H1 (cell line): ENCODE measurements around the gene PHTF1. TPM values are rescaled to one million over a fixed set of nuclear protein-coding genes. Genes with fewer than 3 reads are reported as not detected.

Source experiments
- CTCF ChIA-PET: fragments of 300-600 bp; sonication (Branson Sonifier 250); formaldehyde crosslinking; loops from one replicate; lab custom pipeline; 2021; ENCODE audit not compliant: partially characterized antibody; lab: Charles Lee
- POLR2A ChIA-PET: fragments of 300-600 bp; sonication (Branson Sonifier 250); formaldehyde crosslinking; loops from one replicate; lab custom pipeline; 2021; ENCODE audit warnings: inconsistent platforms; ENCODE audit not compliant: partially characterized antibody; lab: Charles Lee
- DNase-seq, 2 experiments: peaks; one replicate each; pipeline versions ENCODE4 v3.0.0 to v3.0.0-alpha.2; 2010 to 2022; ENCODE audit warnings: low spot score in 2 of 2, low read depth in 1 of 2, mixed read lengths in 1 of 2
- FAIRE-seq: peaks from 2 replicates; lab custom pipeline; 2011; peaks lifted over from hg19 to GRCh38; lab: Jason Lieb, UNC
- H2AFZ ChIP-seq: 2 replicates; pipeline ENCODE4 v1.8.1; 2012; ENCODE audit warnings: low read length, inconsistent platforms
- H2AK5ac ChIP-seq: 2 replicates; pipeline ENCODE4 v1.6.1; 2013; ENCODE audit warnings: low read depth, low read length
- H2BK120ac ChIP-seq: replicated peaks from 2 replicates; pipeline ENCODE3; 2013; ENCODE audit warnings: low read depth, low read length, inconsistent platforms
- H2BK12ac ChIP-seq: 2 replicates; pipeline ENCODE4 v1.6.1; 2013; ENCODE audit warnings: low read depth, low read length
- H2BK15ac ChIP-seq: 2 replicates; pipeline ENCODE4 v1.6.1; 2013; ENCODE audit warnings: low read length
- H2BK20ac ChIP-seq: 2 replicates; pipeline ENCODE4 v1.6.1; 2013; ENCODE audit warnings: low read length
- H2BK5ac ChIP-seq: 2 replicates; pipeline ENCODE4 v1.6.1; 2013; ENCODE audit warnings: low read depth, low read length
- H3K14ac ChIP-seq: 2 replicates; pipeline ENCODE4 v1.6.1; 2013; ENCODE audit warnings: inconsistent platforms; ENCODE audit not compliant: insufficient read length
- H3K18ac ChIP-seq: 2 replicates; pipeline ENCODE4 v1.6.1; 2013; ENCODE audit warnings: low read length; ENCODE audit errors: extremely low read depth
- H3K23ac ChIP-seq: 2 replicates; pipeline ENCODE4 v1.6.1; 2013; ENCODE audit warnings: inconsistent platforms; ENCODE audit not compliant: insufficient read length
- H3K23me2 ChIP-seq: 2 replicates; pipeline ENCODE4 v1.6.1; 2013; ENCODE audit warnings: low read depth, low read length
- H3K27ac ChIP-seq: 2 replicates; pipeline ENCODE4 v1.6.1; 2011; ENCODE audit warnings: low read depth, low read length, inconsistent platforms
- H3K27me3 ChIP-seq, 4 experiments: replicated peaks in 1 of 4; 1 replicate in 1 of 4; 2 replicates in 3 of 4; pipeline versions ENCODE4 v1.6.1 to v1.8.1; 2011 to 2013; ENCODE audit warnings: low read length in 3 of 4, mild to moderate bottlenecking in 3 of 4, inconsistent platforms in 2 of 4, mixed read lengths in 2 of 4, moderate library complexity in 1 of 4; ENCODE audit not compliant: control insufficient read depth in 3 of 4, insufficient read depth in 3 of 4; ENCODE audit errors: extremely low read depth in 1 of 4
- H3K36me3 ChIP-seq, 4 experiments: 2 replicates each; pipeline versions ENCODE4 v1.6.1 to v1.8.1; 2011 to 2013; ENCODE audit warnings: mild to moderate bottlenecking in 4 of 4, low read length in 3 of 4, moderate library complexity in 2 of 4, control low read depth in 1 of 4, inconsistent platforms in 1 of 4; ENCODE audit not compliant: insufficient read depth in 4 of 4, control insufficient read depth in 2 of 4
- H3K4ac ChIP-seq: replicated peaks from 2 replicates; pipeline ENCODE3; 2013; ENCODE audit warnings: low read length, low read depth, mixed read lengths, inconsistent platforms; ENCODE audit not compliant: insufficient read length
- H3K4me1 ChIP-seq, 4 experiments: replicated peaks in 1 of 4; 1 replicate in 1 of 4; 2 replicates in 3 of 4; pipeline versions ENCODE4 v1.6.1 to v1.8.1; 2011 to 2013; ENCODE audit warnings: low read length in 3 of 4, inconsistent platforms in 2 of 4, mixed read lengths in 1 of 4; ENCODE audit not compliant: insufficient read depth in 4 of 4, control insufficient read depth in 3 of 4
- H3K4me2 ChIP-seq, 2 experiments: 2 replicates each; pipeline versions ENCODE4 v1.6.1 to v1.8.1; 2011 to 2013; ENCODE audit warnings: low read depth in 2 of 2, low read length in 2 of 2, control low read depth in 1 of 2, inconsistent platforms in 1 of 2, mild to moderate bottlenecking in 1 of 2; ENCODE audit not compliant: insufficient read depth in 1 of 2
- H3K4me3 ChIP-seq, 4 experiments: fragments of 200-600, 300-600 bp in 1 of 4; sonication (generic), shearing (Covaris generic), sonication (Bioruptor Twin) in 1 of 4; 2 replicates each; pipeline versions ENCODE4 v1.5.1 to v1.8.1; 2011 to 2016; ENCODE audit warnings: low read length in 4 of 4, low read depth in 3 of 4, control low read depth in 2 of 4, inconsistent platforms in 2 of 4, mild to moderate bottlenecking in 2 of 4, mixed read lengths in 1 of 4, moderate library complexity in 1 of 4; ENCODE audit not compliant: insufficient read depth in 2 of 4; ENCODE audit errors: extremely low read depth in 1 of 4
- H3K56ac ChIP-seq: replicated peaks from 2 replicates; pipeline ENCODE3; 2013; ENCODE audit warnings: low read depth, mild to moderate bottlenecking, mixed read lengths, low read length, inconsistent platforms; ENCODE audit not compliant: insufficient read length
- H3K79me1 ChIP-seq: 2 replicates; pipeline ENCODE4 v1.6.1; 2013; ENCODE audit warnings: low read depth, low read length, control low read depth
- H3K79me2 ChIP-seq, 2 experiments: 2 replicates each; pipeline versions ENCODE4 v1.6.1 to v1.8.1; 2012 to 2013; ENCODE audit warnings: low read length in 2 of 2, mild to moderate bottlenecking in 2 of 2, inconsistent platforms in 1 of 2; ENCODE audit not compliant: insufficient read depth in 2 of 2, control insufficient read depth in 1 of 2
- H3K9ac ChIP-seq, 4 experiments: replicated peaks in 1 of 4; 1 replicate in 1 of 4; 2 replicates in 3 of 4; pipeline versions ENCODE4 v1.6.1 to v1.8.1; 2011 to 2013; ENCODE audit warnings: low read depth in 3 of 4, low read length in 3 of 4, control low read depth in 2 of 4, mild to moderate bottlenecking in 2 of 4, moderate library complexity in 2 of 4, inconsistent platforms in 1 of 4; ENCODE audit errors: extremely low read depth in 1 of 4
- H3K9me3 ChIP-seq, 2 experiments: 2 replicates each; pipeline versions ENCODE4 v1.6.1 to v1.8.1; 2012 to 2013; ENCODE audit warnings: mild to moderate bottlenecking in 2 of 2, moderate library complexity in 2 of 2, control low read depth in 1 of 2, inconsistent platforms in 1 of 2, low read depth in 1 of 2, low read length in 1 of 2, mixed read lengths in 1 of 2; ENCODE audit not compliant: insufficient read depth in 2 of 2
- H4K20me1 ChIP-seq, 2 experiments: replicated peaks in 1 of 2; 2 replicates each; pipeline versions ENCODE3 to v1.8.1; 2011 to 2013; ENCODE audit warnings: inconsistent platforms in 2 of 2, low read length in 2 of 2, mild to moderate bottlenecking in 1 of 2; ENCODE audit not compliant: insufficient read depth in 2 of 2, control insufficient read depth in 1 of 2
- H4K5ac ChIP-seq: 2 replicates; pipeline ENCODE4 v1.6.1; 2013; ENCODE audit warnings: low read length, low read depth, mixed read lengths, inconsistent platforms; ENCODE audit not compliant: insufficient read length
- H4K8ac ChIP-seq: 2 replicates; pipeline ENCODE4 v1.8.0; 2013; ENCODE audit warnings: mild to moderate bottlenecking, moderate library complexity, low read length, inconsistent platforms; ENCODE audit not compliant: insufficient read depth; ENCODE audit errors: extremely low read depth
- H4K91ac ChIP-seq: replicated peaks from 2 replicates; pipeline ENCODE3; 2013; ENCODE audit warnings: low read length, mixed read lengths, inconsistent platforms; ENCODE audit not compliant: insufficient read length
- ASH2L ChIP-seq: fragments of 200-600, 300-600 bp; sonication (generic); IDR thresholded peaks from one replicate; pipeline ENCODE4 v1.7.1; 2017; ENCODE audit warnings: low read length
- CBX5 ChIP-seq: fragments of 300-800, 300-1000 bp; sonication (generic); IDR thresholded peaks from 2 replicates; pipeline ENCODE4 v1.7.1; 2016; ENCODE audit warnings: antibody characterized with exemption, low read length, low read depth
- CHD1 ChIP-seq: IDR thresholded peaks from 2 replicates; pipeline ENCODE4 v1.6.1; 2012; ENCODE audit warnings: low read depth, low read length, improper control_type of control experiment
- CHD2 ChIP-seq: IDR thresholded peaks from 2 replicates; pipeline ENCODE4 v1.6.1; 2012; ENCODE audit warnings: low read length, improper control_type of control experiment
- EGR1 ChIP-seq: IDR thresholded peaks from 2 replicates; pipeline ENCODE4 v1.6.1; 2011; ENCODE audit warnings: low read depth, low read length, borderline replicate concordance
- EP300 ChIP-seq, 2 experiments: IDR thresholded peaks; 1 replicate in 1 of 2; 2 replicates in 1 of 2; pipeline ENCODE4 v1.6.1; 2011 to 2012; ENCODE audit warnings: low read depth in 2 of 2, low read length in 2 of 2, mild to moderate bottlenecking in 2 of 2, borderline replicate concordance in 1 of 2, inconsistent platforms in 1 of 2, moderate library complexity in 1 of 2
- NRF1 ChIP-seq: IDR thresholded peaks from 2 replicates; pipeline ENCODE4 v1.6.1; 2011; ENCODE audit warnings: mild to moderate bottlenecking, low read depth, low read length, improper control_type of control experiment
- PHF8 ChIP-seq: fragments of 200-600 bp; sonication (generic); conservative IDR thresholded peaks from 2 replicates; pipeline ENCODE4 v1.7.1; 2012; ENCODE audit warnings: low read depth, mild to moderate bottlenecking, inconsistent platforms, low read length, moderate library complexity
- RBBP5 ChIP-seq: IDR thresholded peaks from 2 replicates; pipeline ENCODE4 v1.7.1; 2012; ENCODE audit warnings: low read depth, mild to moderate bottlenecking, inconsistent platforms, low read length, moderate library complexity, borderline replicate concordance
- RFX5 ChIP-seq: IDR thresholded peaks from 2 replicates; pipeline ENCODE4 v1.6.1; 2011; ENCODE audit warnings: low read depth, low read length, improper control_type of control experiment, borderline replicate concordance
- RXRA ChIP-seq: IDR thresholded peaks from 2 replicates; pipeline ENCODE4 v1.6.1; 2011; ENCODE audit warnings: low read depth, mild to moderate bottlenecking, low read length, moderate library complexity; ENCODE audit not compliant: insufficient read depth
- SIN3A ChIP-seq, 2 experiments: IDR thresholded peaks in 1 of 2; conservative IDR thresholded peaks in 1 of 2; 2 replicates each; pipeline ENCODE4 v1.6.1; 2011 to 2012; ENCODE audit warnings: low read length in 2 of 2, improper control_type of control experiment in 1 of 2, low read depth in 1 of 2, mild to moderate bottlenecking in 1 of 2
- SRF ChIP-seq: IDR thresholded peaks from 2 replicates; pipeline ENCODE4 v1.6.1; 2011; ENCODE audit warnings: mild to moderate bottlenecking, low read depth, low read length, moderate library complexity
- ZNF274 ChIP-seq: IDR thresholded peaks from 2 replicates; pipeline ENCODE4 v1.7.0; 2012; ENCODE audit warnings: low read length, borderline replicate concordance; ENCODE audit errors: extremely low read depth
- WGBS, 2 experiments: shearing (Covaris generic) in 1 of 2; methylation state at CpG; one replicate each; pipeline versions ENCODE4 v1.1.6 to v1.1.7; 2013 to 2015; ENCODE audit warnings: low lambda C conversion rate in 2 of 2, mixed read lengths in 2 of 2, inconsistent platforms in 1 of 2, low coverage in 1 of 2, missing lambda C conversion rate in 1 of 2; ENCODE audit not compliant: insufficient replicate concordance in 2 of 2, insufficient coverage in 1 of 2, insufficient read length in 1 of 2; ENCODE audit errors: extremely low coverage in 1 of 2, missing lambda C conversion rate in 1 of 2; 5-methylcytosine and 5-hydroxymethylcytosine counted together
- polyA plus RNA-seq, 7 experiments: library from polyadenylated mRNA; depleted of rRNA in 3 of 7; stranded (reverse) in 5 of 7; unstranded in 2 of 7; fragments of >200 nt in 5 of 7; fragments of 200-250 nt in 2 of 7; gene quantifications; 1 replicate in 5 of 7; 2 replicates in 1 of 7; 4 replicates in 1 of 7; pipeline versions ENCODE4 v1.2.1 to v1.2.3, GENCODE V29; 2011 to 2013; ENCODE audit warnings: missing spikeins in 2 of 7, mixed read lengths in 2 of 7
- total RNA-seq: library from RNA; stranded (reverse); fragmentation: NEBNext Ultra II Directional; extraction: Animal tissue kit (Norgen Biotek cat#: 25700); gene quantifications from 2 replicates; pipeline ENCODE4 v1.2.1, GENCODE V29; 2021

The PHTF1 gene
- total and polyA plus RNA-seq, 2 of the 8 experiments (the other 6 are each of a cell fraction or from before 2014, with no cell fraction given), result 9.1 to 26.9 TPM

DNA sequence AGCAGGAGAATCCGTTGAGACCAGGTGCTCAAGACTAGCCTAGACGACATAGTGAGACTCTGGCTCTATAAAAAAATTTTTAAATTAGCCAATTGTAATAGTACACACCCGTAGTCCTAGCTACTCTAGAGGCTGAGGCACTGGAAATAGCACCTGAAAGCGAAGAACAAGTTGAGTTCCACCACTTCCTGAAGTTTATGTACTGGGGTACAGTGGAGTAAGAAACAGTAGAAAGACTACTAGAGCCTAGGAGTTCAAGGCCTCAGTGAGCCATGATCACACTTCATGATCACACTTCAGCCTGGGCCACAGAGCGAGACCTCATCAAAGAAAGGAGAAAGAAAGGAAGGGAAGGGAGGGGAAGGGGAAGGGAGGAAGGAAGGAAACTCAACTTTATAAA, 33.2 kb upstream of the PHTF1 start:
- Histone ChIP-seq H3K9ac (no peak overlapping the region), H3K18ac (no peak overlapping the region), H2AFZ (no peak overlapping the region), H4K8ac (no peak overlapping the region), H3K23me2 (no peaks in the 10 kb centered on the region), H2BK20ac (no peak overlapping the region), H3K4me2 (no peak overlapping the region), H4K91ac (no peak overlapping the region), H3K79me2 (peaks cover 0 to 12% of the 10 kb centered on the region in 2 experiments; a peak in 1 of 4 replicates), H3K36me3 (peaks cover 0 to 11% (median 4%) of the 10 kb centered on the region in 4 experiments; a peak in 4 of 8 replicates), H2BK15ac (no peak overlapping the region), H2BK120ac (no peak overlapping the region), H3K56ac (no peak overlapping the region), H3K4me1 (no peaks in the 10 kb centered on the region), H3K14ac (no peak overlapping the region), H2BK5ac (no peak overlapping the region), H4K20me1 (peaks cover 2 to 9% of the 10 kb centered on the region in 2 experiments), H2BK12ac (no peak overlapping the region), H3K4ac (no peak overlapping the region), H3K9me3 (no peaks in the 10 kb centered on the region), H4K5ac (no peak overlapping the region), H3K27me3 (no peaks in the 10 kb centered on the region), H3K27ac (no peak overlapping the region), H3K4me3 (no peak overlapping the region), H3K79me1 (no peaks in the 10 kb centered on the region), H3K23ac (no peak overlapping the region), H2AK5ac (no peak overlapping the region)
- DNase-seq, result no peak
- FAIRE-seq, result no peak
- POLR2A ChIA-PET, result interaction anchor here (0.8 kb wide), 1 partner anchor 20 kb away, joined by 5 read pairs; the partner anchor contains the start of gene RSBN1
- 86% methylated on average over 5 of the region's 5 CpGs; no CpG with 5 or more reads in 1 of the 2 experiments for WGBS, 2 experiments
- CTCF ChIA-PET, result no interaction called here
- TF ChIP-seq ZNF274 (no peak), CHD2 (no peak), EP300 (IDR thresholded peaks at IDR 0.05; ENCODE audit: borderline replicate concordance in 1 of 2, low read depth in 2 of 2, low read length in 2 of 2) (no peak), SRF (no peak), NRF1 (no peak), CBX5 (no peak), CHD1 (no peak), ASH2L (no peak), EGR1 (no peak), RXRA (no peak), SIN3A (conservative IDR thresholded peaks at IDR 0.05 in 1 of 2, IDR thresholded peaks at IDR 0.05 in 1 of 2; ENCODE audit: low read depth in 1 of 2, low read length in 2 of 2) (no peak), RBBP5 (no peak), RFX5 (no peak), PHF8 (no peak)
